Measurements from ENCODE around the gene DENND1C.

The DENND1C gene

DNA sequence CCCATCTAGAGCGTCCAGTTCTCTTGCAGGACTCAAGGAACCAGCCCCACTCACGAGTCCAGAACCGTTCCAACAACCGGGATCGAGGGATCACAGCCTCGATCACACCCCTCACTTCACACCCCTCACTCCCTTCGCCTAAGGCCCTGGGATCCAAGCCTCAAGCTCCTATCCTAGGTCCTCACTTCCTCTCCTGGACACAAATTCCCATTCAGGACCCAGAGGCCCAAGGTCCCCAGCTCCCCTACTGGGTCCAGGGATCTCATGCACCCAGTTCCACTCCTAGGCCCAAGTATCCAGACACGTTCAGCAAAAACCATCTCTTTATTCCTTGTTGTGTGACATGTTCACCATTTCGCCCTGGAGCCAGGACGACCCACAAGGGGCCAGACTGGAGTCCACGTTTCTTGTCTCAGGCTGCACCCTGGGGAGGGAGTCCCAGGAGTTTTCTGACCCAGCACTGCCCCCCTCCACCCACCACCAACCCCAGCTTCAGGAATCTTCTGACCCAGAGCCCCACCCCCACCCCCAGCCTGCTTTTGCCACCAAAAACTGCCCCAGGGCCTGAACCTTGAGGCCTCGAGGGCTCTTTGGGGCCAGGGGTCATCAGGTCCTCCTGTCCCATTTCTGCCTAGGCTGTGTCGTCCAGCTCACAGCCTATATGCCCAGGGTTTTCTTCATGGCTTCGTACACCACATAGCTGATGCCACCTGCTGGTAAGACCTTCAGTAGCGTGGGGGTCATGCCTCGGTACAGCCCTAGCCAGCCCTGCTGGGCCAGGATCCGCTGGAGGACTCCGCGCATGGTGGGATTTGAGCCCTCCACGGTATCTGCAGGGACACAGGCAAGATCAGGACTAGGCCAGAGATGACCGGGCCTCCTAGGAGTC lies 55.6 kb downstream of the DENND1C start:
- no peak for DNase-seq
- H3K4me1 Mint-ChIP-seq: peaks cover 30% of the 10 kb centered on the region
- no peak overlapping the region for H3K27ac Mint-ChIP-seq
- peaks cover 26% of the 10 kb centered on the region for H3K27me3 Mint-ChIP-seq (ENCODE audit: low read depth, poor library complexity)
- H3K36me3 Mint-ChIP-seq (ENCODE audit: low read depth): peaks cover 15% of the 10 kb centered on the region
- H3K4me3 Mint-ChIP-seq: no peak overlapping the region
- peaks cover 9% of the 10 kb centered on the region for H3K9me3 Mint-ChIP-seq
- TF ChIP-seq, protein P1, sequence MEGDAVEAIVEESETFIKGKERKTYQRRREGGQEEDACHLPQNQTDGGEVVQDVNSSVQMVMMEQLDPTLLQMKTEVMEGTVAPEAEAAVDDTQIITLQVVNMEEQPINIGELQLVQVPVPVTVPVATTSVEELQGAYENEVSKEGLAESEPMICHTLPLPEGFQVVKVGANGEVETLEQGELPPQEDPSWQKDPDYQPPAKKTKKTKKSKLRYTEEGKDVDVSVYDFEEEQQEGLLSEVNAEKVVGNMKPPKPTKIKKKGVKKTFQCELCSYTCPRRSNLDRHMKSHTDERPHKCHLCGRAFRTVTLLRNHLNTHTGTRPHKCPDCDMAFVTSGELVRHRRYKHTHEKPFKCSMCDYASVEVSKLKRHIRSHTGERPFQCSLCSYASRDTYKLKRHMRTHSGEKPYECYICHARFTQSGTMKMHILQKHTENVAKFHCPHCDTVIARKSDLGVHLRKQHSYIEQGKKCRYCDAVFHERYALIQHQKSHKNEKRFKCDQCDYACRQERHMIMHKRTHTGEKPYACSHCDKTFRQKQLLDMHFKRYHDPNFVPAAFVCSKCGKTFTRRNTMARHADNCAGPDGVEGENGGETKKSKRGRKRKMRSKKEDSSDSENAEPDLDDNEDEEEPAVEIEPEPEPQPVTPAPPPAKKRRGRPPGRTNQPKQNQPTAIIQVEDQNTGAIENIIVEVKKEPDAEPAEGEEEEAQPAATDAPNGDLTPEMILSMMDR (IDR thresholded peaks at IDR 0.05): no peak

- Mint-ChIP-seq H3K9me3 (peaks cover 9% of the 10 kb centered on the region), H3K36me3 (ENCODE audit: low read depth) (peaks cover 21% of the 10 kb centered on the region), H3K4me1 (peaks cover 38% of the 10 kb centered on the region), H3K4me3 (peak overlapping the region; percentile 72), H3K27me3 (ENCODE audit: low read depth, poor library complexity) (peaks cover 17% of the 10 kb centered on the region), H3K27ac (peak overlapping the region; percentile 72)
- DNase-seq: peak; percentile 98
- TF ChIP-seq, protein P1 (IDR thresholded peaks at IDR 0.05): no peak
These were observed 56.5 kb downstream of the DENND1C start for GRCh38 chr19:6424939-6425731.

DNA sequence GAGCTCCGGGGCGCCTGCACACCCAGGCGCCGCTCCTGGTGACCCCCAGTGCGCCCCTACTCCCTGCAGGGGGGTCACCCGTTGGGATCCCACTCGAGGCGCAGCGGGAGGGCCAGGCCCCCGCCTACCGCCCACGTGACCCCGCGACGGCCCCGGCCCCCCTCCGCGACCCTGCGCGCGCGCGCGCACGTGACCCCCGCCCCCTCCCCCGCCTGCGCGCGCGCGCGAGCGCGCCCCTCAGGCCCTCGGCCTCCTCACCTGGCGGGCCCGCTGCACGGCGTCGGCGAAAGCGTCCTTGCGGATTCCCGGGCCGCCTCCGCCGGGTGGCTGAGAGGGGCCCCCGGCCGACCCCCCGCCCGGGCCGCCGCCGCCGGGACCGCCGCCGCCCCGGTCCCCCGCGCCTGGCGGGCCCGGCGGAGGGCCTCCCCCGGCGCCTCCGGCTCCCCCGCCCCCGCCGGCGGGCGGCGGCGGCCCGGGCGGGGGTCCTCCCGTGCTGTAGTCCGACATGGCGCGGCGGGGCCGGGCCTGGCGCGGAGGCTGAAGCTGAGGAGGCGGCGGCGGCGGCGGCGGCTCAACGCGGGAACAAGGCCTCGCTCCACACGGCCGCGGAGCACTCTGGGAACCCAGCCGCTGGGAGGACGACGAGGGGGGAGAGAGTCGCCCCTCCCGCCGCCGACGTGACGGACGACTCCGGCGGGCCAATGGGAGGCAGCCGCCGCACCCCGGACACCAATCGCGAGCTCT lies 57.2 kb downstream of the DENND1C start, which contains the start of gene KHSRP:
Gene KHSRP, minus strand, starts transcription at position 617 of the 744 bp plus-strand sequence. Its CDS starts 110 bp downstream, at position 507.
- peak; percentile 44 for DNase-seq
- peak within 1 kb of the TSS; percentile 95 for H3K4me3 Mint-ChIP-seq

DNA sequence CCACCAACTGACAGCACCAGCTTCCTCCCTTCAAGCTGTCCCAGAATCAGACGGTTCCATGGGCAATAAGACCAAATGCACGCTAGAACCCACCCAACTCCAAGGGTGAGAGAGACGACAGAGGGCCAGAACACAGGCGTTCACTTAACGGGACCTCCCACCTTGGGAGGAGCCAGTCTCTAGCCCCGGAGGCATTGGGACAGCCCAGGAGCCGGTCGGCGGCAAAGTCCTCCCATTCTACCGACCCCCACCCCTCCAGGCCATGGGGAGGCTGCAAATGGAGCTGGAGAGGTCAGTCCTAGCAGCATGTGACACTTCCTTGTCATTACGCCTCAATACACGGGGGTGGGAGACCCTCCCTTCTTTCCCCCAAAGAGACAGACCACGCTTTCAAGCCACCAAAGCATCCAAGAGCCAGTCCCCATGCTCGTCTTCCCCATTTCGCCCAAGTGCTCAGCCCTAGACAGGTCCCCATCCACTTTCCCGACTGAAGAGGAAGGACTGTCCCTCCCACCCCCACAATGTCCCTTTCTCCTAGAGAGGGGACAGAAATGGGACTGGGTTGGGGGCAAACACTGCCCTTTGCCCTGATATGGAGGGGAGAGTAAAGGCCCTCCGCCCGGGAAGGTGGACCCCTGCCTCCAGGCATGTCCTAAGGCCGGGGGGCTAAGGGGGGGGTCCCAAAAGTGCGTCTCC lies 57.9 kb downstream of the DENND1C start:
- Mint-ChIP-seq H3K36me3 (ENCODE audit: low read depth) (peaks cover 36% of the 10 kb centered on the region), H3K27me3 (ENCODE audit: low read depth, poor library complexity) (peaks cover 6% of the 10 kb centered on the region), H3K4me3 (peak overlapping the region; percentile 95), H3K9me3 (peaks cover 9% of the 10 kb centered on the region), H3K27ac (peak overlapping the region; percentile 98), H3K4me1 (peaks cover 44% of the 10 kb centered on the region)
- TF ChIP-seq, protein P1 (IDR thresholded peaks at IDR 0.05): no peak
- peak; percentile 51 for DNase-seq

More for the DNA sequence above, 57.2 kb downstream of the DENND1C start, which contains the start of gene KHSRP:
- peaks cover 44% of the 10 kb centered on the region for H3K4me1 Mint-ChIP-seq
- peak within 1 kb of the TSS; percentile 98 for H3K27ac Mint-ChIP-seq
- H3K9me3 Mint-ChIP-seq: peaks cover 9% of the 10 kb centered on the region
- peaks cover 29% of the 10 kb centered on the region for H3K36me3 Mint-ChIP-seq (ENCODE audit: low read depth)
- TF ChIP-seq, protein P1 (IDR thresholded peaks at IDR 0.05): no peak
- H3K27me3 Mint-ChIP-seq (ENCODE audit: low read depth, poor library complexity): peaks cover 10% of the 10 kb centered on the region
